B cell (primary cell): ENCODE results near the gene KIF1A.
"Not testable (repeated sequence)": the region's sequence is repeated elsewhere in the genome, so short reads cannot be mapped to it uniquely, and the experiment has no call there.

Source experiments
- EZH2 ChIP-seq: IDR thresholded peaks from 2 replicates; pipeline ENCODE4 v1.6.1; 2012; ENCODE audit warnings: borderline replicate concordance, low read depth, mild to moderate bottlenecking, moderate library complexity, low read length; ENCODE audit not compliant: insufficient read depth, poor library complexity, severe bottlenecking
- TF ChIP-seq, protein P1 (sequence below): fragments of 200-600 bp; IDR thresholded peaks from one replicate; pipeline ENCODE4 v1.8.0; 2022; ENCODE audit warnings: antibody characterized with exemption, mild to moderate bottlenecking

DNA sequence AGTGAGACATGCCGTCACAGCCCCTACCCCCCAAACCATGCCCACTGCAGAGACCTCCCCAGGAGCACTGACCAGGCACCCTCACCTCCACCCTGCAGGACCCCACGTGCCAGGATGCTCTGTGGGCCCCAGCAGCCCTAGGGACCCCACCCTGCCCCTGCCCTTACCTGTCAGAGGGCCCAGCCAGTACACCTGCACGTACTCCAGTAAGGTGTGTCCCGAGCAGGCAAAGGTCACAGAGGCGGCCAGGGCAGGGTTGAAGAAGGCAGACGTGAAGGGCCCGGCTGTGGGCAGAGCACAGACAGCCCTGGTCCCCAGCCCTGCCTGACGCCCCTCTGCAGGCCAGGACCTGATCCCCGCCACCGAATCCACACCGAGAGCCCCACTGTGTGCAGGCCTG lies 139.8 kb downstream of the KIF1A start:
- TF ChIP-seq, protein P1, sequence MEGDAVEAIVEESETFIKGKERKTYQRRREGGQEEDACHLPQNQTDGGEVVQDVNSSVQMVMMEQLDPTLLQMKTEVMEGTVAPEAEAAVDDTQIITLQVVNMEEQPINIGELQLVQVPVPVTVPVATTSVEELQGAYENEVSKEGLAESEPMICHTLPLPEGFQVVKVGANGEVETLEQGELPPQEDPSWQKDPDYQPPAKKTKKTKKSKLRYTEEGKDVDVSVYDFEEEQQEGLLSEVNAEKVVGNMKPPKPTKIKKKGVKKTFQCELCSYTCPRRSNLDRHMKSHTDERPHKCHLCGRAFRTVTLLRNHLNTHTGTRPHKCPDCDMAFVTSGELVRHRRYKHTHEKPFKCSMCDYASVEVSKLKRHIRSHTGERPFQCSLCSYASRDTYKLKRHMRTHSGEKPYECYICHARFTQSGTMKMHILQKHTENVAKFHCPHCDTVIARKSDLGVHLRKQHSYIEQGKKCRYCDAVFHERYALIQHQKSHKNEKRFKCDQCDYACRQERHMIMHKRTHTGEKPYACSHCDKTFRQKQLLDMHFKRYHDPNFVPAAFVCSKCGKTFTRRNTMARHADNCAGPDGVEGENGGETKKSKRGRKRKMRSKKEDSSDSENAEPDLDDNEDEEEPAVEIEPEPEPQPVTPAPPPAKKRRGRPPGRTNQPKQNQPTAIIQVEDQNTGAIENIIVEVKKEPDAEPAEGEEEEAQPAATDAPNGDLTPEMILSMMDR: not testable (repeated sequence)
- not testable (repeated sequence) for TF ChIP-seq EZH2
